Measurements from ENCODE around the gene IMMP2L.

Gene IMMP2L

DNA sequence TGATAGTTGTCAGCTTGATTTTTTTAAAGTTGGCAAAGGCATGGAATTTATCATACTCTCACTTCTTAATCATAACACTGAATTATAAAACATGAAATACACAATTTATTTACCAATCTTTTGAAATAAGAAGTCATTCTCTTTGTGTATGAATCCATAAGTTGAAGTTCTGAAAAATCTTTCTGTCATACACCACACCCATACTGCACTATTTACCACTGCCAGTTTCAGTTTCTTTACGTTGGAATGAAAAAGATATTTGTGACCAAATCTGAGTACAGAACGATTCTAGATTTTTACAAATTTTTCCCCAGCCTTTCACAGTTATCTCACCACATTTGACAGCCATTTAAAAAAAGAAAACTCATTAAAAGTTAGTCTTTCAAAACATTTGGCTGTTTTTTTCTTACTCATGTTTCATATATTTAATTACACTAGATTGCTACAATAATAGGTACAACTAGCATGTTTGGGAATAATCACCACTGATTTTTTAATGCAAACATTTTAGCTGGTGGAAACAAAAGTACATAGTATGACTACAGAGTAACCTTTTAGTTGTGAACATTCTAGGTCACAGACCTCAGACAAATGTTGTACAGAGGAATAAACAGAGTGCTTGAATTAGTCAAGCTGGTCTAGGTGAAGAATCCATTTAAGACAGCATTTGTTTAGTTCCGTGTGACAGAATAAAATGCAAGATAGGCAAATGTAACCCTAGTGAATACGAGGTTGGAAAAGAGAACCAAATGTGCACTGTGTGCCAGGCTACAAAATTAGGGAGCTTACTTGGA is 656.3 kb downstream of the IMMP2L start:
- no peak for DNase-seq

DNA sequence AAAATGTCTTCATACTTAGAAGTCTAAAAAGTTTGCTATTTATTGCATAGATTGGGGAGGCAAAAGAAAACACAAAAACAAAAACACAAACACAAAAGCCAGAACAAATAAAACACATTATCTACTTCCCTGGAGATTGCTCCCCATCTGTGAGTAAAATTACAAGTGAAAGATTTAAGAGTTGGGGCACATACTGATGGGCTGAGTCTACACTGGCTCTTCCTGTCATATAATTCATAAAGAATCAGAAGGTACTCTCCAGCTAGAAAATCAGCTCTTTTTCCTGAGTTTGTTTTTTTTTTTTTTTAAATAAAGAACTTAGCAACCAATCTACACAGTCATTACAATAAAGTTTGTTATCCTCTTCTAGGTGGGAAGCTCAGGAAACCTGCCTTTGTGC is 663.8 kb downstream of the IMMP2L start:
- DNase-seq: no peak

DNA sequence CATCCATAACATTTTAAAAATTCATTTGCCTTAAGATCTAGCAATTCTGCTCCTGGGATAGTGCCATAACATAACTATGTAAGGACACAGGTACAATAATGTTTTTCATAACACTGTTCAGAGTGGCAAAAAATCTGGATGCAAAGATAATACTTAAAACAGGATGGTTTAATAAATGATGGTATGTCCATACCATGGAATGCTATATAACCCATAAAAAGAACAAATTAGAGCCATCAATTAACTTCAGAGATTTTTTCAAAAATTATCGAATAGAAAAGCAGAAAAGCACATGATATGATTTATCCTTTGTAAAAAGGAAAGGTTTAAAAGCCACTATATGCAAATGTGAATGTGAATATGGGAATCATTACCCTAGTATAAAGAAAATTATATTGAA is 664.8 kb downstream of the IMMP2L start:
- no peak for DNase-seq

- no peak for DNase-seq
Measured at GRCh38 chr7:110894111-110894510, 668.2 kb downstream of the IMMP2L start.

GRCh38 chr7:110891197-110891596 is 671.1 kb downstream of the IMMP2L start:
- DNase-seq: no peak

GRCh38 chr7:110890101-110890500 is 672.2 kb downstream of the IMMP2L start:
- DNase-seq: no peak

GRCh38 chr7:110889335-110889734 is 673.0 kb downstream of the IMMP2L start:
- no peak for DNase-seq

- DNase-seq: no peak
Measured at GRCh38 chr7:110888641-110889040, 673.7 kb downstream of the IMMP2L start.

DNA sequence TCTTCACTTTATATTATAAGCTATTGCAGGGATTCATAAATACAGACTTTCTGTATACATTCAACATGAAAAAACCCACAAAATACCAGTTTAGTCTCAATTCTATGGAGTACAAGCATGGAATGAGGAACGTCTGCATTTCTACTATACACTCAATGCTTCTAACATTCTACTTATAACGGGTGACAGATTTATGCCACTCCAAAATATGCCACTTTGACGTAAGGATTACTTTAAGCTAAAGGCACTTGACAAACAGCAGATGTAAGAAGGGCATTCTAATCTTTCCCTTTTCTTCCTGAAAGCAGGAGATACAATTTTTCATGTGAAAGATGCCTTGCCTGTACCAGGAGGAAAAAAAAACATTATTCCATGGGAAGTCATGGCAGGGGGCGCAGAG is 676.8 kb downstream of the IMMP2L start:
- DNase-seq: no peak

DNA sequence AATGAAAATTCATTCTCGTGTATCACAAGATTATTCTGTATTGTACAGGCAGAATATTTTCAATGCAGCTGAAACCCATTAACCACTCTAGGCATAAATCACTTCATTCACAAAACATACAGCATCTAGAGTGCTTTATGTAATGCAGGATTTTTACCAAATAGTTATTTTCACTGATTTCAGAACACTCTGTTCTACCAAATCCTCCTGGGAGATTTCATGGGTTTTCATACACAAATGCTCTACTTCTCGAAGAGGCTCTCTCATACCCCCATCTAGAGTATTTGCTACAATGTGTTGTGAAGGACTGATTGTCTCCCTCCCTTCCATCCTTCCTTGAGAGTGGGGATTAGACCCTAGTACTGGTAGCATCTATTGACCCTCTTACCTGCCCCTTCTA is 680.6 kb downstream of the IMMP2L start:
- DNase-seq: no peak

DNA sequence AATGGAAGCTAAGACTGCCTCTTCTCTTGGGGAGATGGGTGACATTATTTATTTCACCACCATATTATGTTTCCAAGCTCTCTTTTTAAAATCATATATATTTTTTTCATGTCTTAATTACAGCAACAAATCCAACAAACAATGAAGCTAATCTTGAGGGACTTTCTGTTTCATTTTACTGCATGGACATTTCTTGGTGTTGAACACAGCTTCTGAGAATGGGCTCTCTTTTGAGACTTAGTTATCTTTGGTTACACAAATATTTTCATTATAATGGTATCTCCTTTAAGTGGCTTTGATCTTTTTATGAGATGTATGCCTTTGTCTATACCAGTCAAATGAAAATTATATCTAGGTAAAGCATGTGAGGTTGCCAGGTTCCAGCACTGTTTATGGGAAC is 681.3 kb downstream of the IMMP2L start:
- DNase-seq: no peak

DNA sequence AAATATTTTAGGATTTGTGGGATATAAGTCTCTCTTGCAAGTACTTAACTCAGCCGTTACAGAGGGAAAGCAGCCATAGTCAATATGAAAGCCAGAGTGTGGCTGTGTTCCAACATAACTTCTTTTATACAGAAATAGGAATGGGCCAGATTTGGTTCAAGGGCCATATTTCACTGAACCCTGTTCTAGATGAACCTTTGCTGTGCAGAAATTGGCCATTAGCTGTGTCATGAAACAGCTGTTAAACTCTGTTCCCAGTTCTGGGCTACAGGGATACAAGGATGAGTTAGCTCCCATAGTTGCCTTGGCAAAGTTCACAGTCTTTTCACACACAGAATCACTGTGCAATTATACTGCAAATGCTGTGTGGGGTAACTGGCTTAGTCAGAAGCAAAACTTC is 685.3 kb downstream of the IMMP2L start:
- no peak for DNase-seq

GRCh38 chr7:110875346-110875745 is 686.9 kb downstream of the IMMP2L start:
- DNase-seq: no peak

- DNase-seq: no peak
Measured at GRCh38 chr7:110871856-110872255, 690.4 kb downstream of the IMMP2L start.

GRCh38 chr7:110870926-110871325 is 691.4 kb downstream of the IMMP2L start:
- no peak for DNase-seq

DNA sequence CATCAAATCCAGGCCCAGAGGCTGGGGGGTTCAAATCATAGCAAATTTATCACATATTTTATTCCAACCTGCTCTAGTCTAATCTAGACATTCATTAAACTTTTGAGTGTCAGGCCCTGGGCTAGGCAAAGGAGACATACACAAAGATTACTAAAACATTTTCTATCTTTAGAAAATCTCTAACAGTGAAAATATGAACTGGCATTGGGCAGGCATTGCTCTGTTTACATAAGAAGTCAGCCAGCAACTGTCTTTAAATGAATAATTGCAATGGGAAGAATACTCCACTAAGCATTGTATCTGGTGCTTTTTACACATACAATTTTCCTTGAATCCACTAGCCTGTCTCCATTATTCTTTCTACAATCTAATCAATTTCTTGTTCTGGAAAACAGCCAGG is 693.8 kb downstream of the IMMP2L start:
- no peak for DNase-seq

GRCh38 chr7:110867771-110868170 is 694.5 kb downstream of the IMMP2L start:
- DNase-seq: no peak

- DNase-seq: no peak
Measured at GRCh38 chr7:110863258-110863657, 699.0 kb downstream of the IMMP2L start.

DNA sequence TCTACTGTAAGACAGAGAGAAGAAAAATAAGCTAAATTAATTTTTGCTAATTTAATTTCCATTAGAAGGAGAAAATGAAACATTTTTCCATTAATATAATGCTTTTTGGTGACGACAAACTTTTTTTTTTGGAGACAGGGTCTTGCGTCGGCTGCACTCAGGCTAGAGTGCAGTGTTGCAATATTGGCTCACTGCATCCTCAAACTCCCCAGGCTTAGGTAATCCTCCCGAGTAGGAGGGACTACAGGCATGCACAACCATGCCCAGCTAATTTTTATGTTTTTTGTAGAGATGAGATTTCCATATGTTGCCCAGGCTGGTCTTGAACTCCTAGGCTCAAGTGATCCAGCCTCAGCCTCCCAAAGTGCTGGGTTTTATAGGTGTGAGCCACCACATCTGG is 701.1 kb downstream of the IMMP2L start:
- no peak for DNase-seq

DNA sequence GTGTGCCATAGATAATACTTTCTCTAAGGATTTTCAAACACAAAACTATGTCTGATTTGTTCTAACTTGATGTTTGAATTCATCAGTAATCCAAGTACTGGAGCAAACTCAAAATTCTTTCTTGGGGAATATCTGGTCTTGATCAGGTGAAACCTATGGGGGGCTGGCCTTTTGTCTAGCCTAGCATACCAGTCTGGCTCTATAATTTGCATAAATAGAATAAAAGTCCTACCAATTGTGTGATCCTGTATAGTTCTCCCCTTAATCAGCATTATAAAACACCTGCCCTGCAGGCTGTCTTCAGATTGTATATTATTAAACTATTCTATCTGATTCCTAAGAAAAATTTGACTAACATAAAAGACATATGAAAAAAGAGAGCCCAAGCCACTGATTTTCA is 705.2 kb downstream of the IMMP2L start:
- no peak for DNase-seq

DNA sequence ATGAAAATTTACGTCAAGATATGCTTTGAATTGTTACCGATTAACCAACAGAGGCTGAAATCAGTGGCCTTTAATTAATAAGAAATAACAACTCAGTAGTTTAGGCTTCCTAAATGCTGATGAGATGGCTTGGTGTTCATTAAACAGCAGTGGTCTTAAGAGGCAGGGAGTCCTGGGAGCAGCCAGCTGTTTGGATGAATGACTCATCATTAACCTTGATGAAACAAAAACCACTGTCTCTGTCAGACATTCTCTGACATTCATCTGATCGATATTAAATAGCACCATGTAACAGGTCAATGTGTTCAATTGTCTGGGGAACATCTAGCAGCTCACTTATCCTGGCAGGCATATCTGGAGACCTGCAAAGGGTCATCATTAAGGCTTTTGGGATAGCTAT is 705.6 kb downstream of the IMMP2L start:
- DNase-seq: no peak

DNA sequence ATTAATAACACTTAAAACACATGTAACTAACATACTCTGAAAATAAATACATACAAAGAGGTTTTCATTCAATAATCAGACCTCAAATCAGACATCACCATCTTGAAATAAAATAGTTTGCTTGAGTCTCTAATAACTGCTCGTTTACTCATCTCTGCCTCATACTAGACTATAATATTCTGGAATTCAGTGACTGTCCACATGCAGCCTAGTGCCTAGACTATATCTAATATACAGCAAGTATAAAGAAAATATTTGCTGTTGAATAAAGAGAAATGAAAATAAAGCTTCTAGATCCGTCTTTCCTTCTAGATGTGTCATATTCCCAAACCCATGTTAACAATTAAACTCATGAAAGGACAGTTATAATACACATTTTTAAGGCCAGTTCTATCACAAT is 707.6 kb downstream of the IMMP2L start:
- DNase-seq: no peak

GRCh38 chr7:110854166-110854565 is 708.1 kb downstream of the IMMP2L start:
- no peak for DNase-seq

DNA sequence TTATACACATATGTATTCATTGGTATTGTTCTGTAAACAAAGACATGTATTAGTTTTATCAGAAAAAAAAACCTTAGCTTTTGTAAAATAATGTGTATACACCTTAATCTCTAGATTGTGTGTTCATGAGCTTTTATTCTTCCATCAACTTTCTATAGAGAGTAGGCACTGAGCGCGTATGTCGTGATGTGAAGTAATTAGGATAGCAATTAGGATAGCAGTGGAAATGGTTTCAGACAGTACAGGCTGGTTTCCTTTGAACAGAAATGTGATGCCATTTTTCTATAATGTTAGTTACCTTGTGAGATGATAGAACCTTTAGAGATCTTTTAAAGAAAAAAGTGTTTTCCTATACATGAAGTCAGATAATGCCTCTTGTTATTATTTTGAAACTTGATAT is 709.0 kb downstream of the IMMP2L start:
- no peak for DNase-seq

All from hippocampal formation (tissue), 2 donors.